ENCODE results near the gene TMX4.

The TMX4 gene

DNA sequence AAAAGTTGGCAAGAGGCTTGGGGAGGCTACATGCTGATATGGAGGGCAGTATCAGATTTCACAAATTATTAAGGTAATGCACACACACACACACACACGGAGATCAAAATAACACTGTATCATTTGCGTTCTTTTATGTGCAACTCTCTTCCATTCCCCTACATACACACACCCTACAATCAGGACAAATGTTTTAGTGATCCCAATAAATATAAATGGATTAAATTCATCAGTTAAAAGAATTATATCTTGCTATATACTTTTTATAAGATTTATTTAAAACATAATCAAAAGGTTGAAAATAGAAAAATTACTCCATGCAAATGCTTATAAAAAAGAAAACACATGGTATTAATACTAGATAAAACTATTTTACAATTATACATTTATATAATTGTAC lies 25.9 kb downstream of the TMX4 start:
- no peak for DNase-seq (ENCODE audit: low read depth, low spot score)
- no peak for TF ChIP-seq CTCF (IDR thresholded peaks at IDR 0.05; ENCODE audit: low read depth, low read length)
- no peak overlapping the region for H3K4me3 ChIP-seq (ENCODE audit: low read depth, low read length)
- in situ Hi-C loops (cut with HindIII; ENCODE audit: low sequenced_read_pairs), result no loop called here

DNA sequence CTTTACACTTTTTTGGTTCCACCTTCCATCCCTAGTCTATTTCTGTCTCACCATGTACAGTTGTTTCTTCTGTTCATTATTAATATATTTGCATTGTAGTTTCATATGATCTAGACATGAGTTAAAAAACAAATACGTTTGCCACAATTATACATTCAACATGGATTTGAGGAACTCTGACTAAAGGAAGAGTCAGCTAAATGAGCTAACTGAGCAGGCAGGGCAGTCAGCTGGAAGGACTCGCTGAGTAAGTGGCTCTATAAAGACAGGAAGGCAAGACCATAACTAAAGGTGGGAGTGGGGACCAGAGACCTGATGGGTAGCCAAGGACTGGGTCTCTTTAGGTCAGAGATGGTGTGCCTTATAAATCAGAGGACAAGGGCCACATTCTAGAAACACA lies 26.3 kb downstream of the TMX4 start:
- H3K4me3 ChIP-seq (ENCODE audit: low read depth, low read length), result no peak overlapping the region
- DNase-seq (ENCODE audit: low read depth, low spot score), result no peak
- no peak for TF ChIP-seq CTCF (IDR thresholded peaks at IDR 0.05; ENCODE audit: low read depth, low read length)
- in situ Hi-C loops (cut with HindIII; ENCODE audit: low sequenced_read_pairs), result no loop called here

GRCh38 chr20:7990385-7990784 lies 29.2 kb downstream of the TMX4 start:
- no peak for DNase-seq (ENCODE audit: low read depth, low spot score)
- H3K4me3 ChIP-seq (ENCODE audit: low read depth, low read length), result no peak overlapping the region
- in situ Hi-C loops (cut with HindIII; ENCODE audit: low sequenced_read_pairs), result no loop called here
- TF ChIP-seq CTCF (IDR thresholded peaks at IDR 0.05; ENCODE audit: low read depth, low read length), result no peak

- in situ Hi-C loops (cut with HindIII; ENCODE audit: low sequenced_read_pairs), result no loop called here
- no peak for TF ChIP-seq CTCF (IDR thresholded peaks at IDR 0.05; ENCODE audit: low read depth, low read length)
These were observed 30.2 kb downstream of the TMX4 start for GRCh38 chr20:7989379-7989778.

DNA sequence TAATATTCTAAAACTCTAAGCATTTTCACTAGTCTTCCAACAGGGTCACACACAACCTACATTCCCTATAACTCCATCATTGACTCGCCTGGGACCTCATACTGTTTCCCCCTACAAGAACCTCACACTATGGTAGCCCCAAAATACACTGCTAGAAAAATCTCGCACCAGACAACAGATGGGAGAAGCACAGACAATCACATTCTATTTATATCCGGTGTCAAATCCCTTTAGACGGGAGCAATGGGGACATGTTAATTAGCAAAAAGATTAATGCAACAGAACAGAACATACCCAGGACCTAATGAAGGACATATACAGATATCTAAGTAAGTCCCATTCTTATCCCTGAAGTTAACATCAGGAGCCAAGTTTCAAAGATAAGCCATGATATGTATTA lies 33.6 kb downstream of the TMX4 start:
- no peak for DNase-seq (ENCODE audit: low read depth, low spot score)
- H3K4me3 ChIP-seq (ENCODE audit: low read depth, low read length), result no peak overlapping the region
- in situ Hi-C loops (cut with HindIII; ENCODE audit: low sequenced_read_pairs), result no loop called here
- TF ChIP-seq CTCF (IDR thresholded peaks at IDR 0.05; ENCODE audit: low read depth, low read length), result no peak

More at GRCh38 chr20:7989379-7989778, 30.2 kb downstream of the TMX4 start:
- no peak for DNase-seq (ENCODE audit: low read depth, low spot score)
- no peak overlapping the region for H3K4me3 ChIP-seq (ENCODE audit: low read depth, low read length)

- H3K4me3 ChIP-seq (ENCODE audit: low read depth, low read length), result no peak overlapping the region
- in situ Hi-C loops (cut with HindIII; ENCODE audit: low sequenced_read_pairs), result no loop called here
- no peak for TF ChIP-seq CTCF (IDR thresholded peaks at IDR 0.05; ENCODE audit: low read depth, low read length)
- no peak for DNase-seq (ENCODE audit: low read depth, low spot score)
These were observed 35.4 kb downstream of the TMX4 start for GRCh38 chr20:7984192-7984591.

DNA sequence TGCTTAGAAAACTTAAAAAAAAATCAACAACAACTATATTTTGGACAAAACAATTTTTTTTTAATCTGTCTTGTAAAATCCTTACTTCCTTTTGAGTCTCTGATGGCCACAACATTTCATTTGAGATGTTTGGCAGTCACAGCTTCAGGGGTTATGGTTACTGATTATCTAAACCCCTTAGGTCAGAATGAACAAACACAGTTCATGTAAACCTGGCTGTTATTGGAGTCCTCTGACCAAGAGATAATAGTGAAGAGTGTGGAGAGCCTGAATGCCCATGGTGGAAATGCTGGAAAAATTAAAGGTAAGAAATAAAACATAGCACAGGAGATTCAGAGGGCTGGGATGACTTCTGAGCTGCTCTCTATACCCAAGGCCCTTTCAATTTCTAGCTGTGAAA lies 38.2 kb downstream of the TMX4 start:
- no peak for DNase-seq (ENCODE audit: low read depth, low spot score)
- in situ Hi-C loops (cut with HindIII; ENCODE audit: low sequenced_read_pairs), result no loop called here
- no peak for TF ChIP-seq CTCF (IDR thresholded peaks at IDR 0.05; ENCODE audit: low read depth, low read length)
- H3K4me3 ChIP-seq (ENCODE audit: low read depth, low read length), result no peak overlapping the region

Data from astrocyte of the spinal cord (primary cell).